ENCODE results near the gene CRB3.

CRB3 gene

DNA sequence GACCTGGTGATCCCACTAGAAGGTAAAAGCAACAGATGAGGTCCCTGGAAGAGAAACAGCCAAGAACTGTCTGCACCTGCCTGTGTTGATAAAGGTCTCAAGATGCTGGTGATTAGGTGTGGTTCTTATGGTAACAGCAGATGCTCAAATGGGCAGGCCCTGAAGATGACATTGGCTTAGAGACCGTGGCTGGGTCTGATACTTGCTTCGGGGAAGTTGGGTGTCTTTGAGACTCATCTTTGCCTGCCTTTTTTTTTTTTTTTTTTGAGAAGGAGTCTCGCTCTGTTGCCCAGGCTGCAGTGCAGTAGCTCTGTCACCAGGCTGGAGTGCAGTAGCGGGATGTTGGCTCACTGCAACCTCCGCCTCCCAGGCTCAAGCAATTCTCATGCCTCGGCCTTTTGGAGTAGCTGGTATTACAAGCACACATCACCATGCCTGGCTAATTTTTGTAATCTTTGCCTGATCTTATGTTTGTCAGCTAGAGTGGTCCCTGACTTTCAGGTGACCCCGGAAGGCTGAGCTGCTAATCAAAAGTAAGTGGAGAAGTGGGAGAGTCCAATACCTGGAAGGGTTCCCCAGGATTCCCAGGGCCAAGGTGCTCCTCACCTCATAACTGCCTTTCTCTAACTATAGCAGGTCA lies 12.4 kb upstream of the CRB3 start:
- TF ChIP-seq, protein P1, sequence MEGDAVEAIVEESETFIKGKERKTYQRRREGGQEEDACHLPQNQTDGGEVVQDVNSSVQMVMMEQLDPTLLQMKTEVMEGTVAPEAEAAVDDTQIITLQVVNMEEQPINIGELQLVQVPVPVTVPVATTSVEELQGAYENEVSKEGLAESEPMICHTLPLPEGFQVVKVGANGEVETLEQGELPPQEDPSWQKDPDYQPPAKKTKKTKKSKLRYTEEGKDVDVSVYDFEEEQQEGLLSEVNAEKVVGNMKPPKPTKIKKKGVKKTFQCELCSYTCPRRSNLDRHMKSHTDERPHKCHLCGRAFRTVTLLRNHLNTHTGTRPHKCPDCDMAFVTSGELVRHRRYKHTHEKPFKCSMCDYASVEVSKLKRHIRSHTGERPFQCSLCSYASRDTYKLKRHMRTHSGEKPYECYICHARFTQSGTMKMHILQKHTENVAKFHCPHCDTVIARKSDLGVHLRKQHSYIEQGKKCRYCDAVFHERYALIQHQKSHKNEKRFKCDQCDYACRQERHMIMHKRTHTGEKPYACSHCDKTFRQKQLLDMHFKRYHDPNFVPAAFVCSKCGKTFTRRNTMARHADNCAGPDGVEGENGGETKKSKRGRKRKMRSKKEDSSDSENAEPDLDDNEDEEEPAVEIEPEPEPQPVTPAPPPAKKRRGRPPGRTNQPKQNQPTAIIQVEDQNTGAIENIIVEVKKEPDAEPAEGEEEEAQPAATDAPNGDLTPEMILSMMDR (IDR thresholded peaks at IDR 0.05; ENCODE audit: control insufficient read depth, extremely low read depth, insufficient read depth): no peak
- H3K4me3 ChIP-seq (ENCODE audit: low read depth, low read length): no peak overlapping the region
- DNase-seq (ENCODE audit: low read depth): no peak

DNA sequence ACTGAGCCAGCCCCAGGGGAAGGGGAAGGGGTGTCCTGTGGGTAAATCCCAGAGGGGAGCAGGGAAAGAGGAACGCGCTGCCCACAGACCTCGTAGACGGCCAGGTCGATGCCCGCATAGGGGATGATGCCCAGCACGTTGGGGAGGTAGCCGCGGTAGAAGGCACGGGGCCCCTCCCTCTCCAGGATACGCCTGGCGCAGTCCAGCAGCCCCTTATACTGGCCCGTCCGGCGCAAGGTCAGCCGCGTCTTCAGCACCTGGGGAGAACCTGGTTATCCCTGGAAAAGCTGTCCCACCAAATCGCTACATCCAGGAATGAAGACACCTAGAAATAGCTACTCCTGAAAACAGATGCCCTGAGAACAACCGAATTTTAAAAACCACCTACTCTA lies 11.9 kb upstream of the CRB3 start:
- no peak for DNase-seq (ENCODE audit: low read depth)
- TF ChIP-seq, protein P1 (IDR thresholded peaks at IDR 0.05; ENCODE audit: control insufficient read depth, extremely low read depth, insufficient read depth): no peak
- no peak overlapping the region for H3K4me3 ChIP-seq (ENCODE audit: low read depth, low read length)

DNA sequence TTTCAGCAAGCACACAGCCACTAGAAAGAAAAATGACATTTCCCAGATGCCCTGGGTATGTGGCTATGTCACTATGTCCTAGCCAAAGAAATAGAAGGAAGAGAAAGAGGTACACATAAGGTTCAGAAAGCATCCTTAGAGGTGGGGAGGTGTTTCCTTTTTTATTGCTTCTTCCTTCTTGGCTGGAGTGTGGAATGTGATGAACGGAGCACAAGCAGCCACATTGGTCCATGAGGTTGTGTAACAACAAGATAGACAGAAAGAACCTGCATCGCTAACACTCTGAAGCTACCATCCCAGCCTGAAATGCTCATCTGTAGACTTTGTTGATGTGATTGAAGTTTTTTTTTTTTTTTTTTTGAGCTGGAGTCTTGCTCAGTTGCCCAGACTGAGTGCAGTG lies 11.2 kb upstream of the CRB3 start:
- DNase-seq (ENCODE audit: low read depth): no peak
- no peak overlapping the region for H3K4me3 ChIP-seq (ENCODE audit: low read depth, low read length)
- TF ChIP-seq, protein P1 (IDR thresholded peaks at IDR 0.05; ENCODE audit: control insufficient read depth, extremely low read depth, insufficient read depth): no peak

DNA sequence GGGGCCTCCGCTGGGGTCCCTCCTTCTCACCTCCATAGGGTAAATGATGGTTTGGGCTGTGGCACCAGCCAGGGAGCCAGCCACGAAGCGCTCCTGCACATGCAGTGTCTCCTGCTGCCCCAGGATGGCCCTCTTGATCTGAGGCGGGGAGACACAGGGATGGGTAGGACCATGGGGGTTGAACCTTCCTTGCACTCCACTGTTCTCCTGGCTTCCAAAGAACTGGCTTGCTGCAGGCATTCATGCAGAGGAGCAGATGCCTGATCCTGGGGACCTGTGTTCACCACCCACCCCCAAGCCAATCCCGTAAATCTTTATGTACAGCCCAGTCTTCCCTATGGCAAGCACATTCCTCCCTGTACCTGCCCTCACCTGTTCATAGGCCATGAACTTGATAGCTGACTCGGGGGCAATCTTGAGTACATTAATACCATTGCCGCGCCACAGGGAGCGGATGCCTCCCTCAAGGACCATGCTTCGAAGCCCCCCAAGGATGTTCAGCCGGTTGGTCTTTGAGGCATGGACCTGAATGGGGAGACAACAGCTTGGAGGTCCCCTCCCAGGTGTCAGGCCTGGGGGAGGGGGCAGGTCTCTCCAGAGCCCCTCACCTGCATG lies 10.0 kb upstream of the CRB3 start:
- no peak for DNase-seq (ENCODE audit: low read depth)
- no peak overlapping the region for H3K4me3 ChIP-seq (ENCODE audit: low read depth, low read length)
- TF ChIP-seq, protein P1 (IDR thresholded peaks at IDR 0.05; ENCODE audit: control insufficient read depth, extremely low read depth, insufficient read depth): no peak

DNA sequence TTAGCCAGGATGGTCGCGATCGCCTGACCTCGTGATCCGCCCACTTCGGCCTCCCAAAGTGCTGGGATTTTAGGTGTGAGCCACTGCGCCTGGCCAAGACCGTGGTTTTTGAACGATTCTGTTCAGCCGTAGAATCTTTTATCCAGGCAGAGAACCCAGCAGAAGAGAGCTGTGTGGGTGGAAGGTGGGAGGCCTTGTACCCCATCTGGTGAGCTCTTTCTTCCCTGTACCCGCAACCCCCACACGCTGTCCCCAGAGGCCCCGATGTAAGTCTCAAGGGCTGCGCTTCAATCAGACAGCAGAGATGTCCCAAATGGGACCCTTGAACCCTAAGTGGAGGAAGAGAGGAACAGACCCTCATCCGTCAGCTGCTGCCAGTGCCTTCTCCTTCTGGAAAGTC lies 8.1 kb upstream of the CRB3 start:
- no peak overlapping the region for H3K4me3 ChIP-seq (ENCODE audit: low read depth, low read length)
- no peak for DNase-seq (ENCODE audit: low read depth)
- TF ChIP-seq, protein P1 (IDR thresholded peaks at IDR 0.05; ENCODE audit: control insufficient read depth, extremely low read depth, insufficient read depth): no peak

DNA sequence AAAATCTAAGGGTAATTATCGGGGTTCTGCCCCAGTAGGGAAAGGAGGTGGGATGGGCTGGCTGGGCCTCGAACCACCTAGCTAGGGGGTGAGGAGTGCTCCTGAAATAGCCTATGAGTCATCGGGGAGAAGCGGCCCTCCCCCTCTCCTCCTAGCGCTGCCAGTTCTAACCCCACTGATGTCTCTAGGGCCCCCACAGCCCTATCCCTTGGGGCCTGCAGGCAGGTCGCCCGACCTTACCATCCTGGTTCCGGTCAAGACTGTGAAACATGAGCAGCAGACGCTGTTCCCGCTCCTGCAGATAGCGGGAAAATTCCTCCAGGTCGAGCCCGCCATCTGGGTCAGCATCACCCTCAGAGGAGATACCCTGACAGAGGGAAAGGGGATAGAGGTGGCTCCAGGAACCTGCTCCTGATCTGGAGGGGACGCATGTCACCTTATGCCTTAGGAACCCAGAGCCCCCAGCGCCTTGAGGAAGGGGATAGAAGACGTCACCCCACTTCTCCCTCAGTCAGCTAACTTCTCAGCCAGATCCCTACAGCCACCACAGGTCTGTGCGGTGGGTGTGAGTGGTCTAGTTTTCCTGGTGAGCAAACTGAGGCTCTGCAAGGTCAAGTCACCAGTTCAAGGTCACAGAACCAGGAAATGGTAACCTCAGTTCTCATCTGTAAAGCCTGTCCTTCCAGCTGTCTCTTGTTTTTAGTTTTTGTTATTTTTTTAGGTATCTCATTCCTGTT lies 5.9 kb upstream of the CRB3 start:
- H3K4me3 ChIP-seq (ENCODE audit: low read depth, low read length): peak overlapping the region; percentile 79
- TF ChIP-seq, protein P1 (IDR thresholded peaks at IDR 0.05; ENCODE audit: control insufficient read depth, extremely low read depth, insufficient read depth): no peak
- no peak for DNase-seq (ENCODE audit: low read depth)
